K562 (cell line): Measurements from ENCODE around the gene GNL3. TPM values are rescaled to one million over a fixed set of nuclear protein-coding genes. Genes with fewer than 3 reads are reported as not detected.

Experiments used
- ATAC-seq: fragments of 200-7000 bp; cut with Tn5 transposase; 3 replicates; pipeline ENCODE4 v1.9.1; 2020; ENCODE audit warnings: moderate library complexity
- BruUV-seq: library from RNA; stranded (reverse); fragments of 400-500 nt; replicated peaks from 2 replicates; lab custom pipeline; 2021; lab: Mats Ljungman, UMichigan
- CTCF ChIA-PET: fragments of 300-600 bp; formaldehyde crosslinking; extraction: SDS; loops from one replicate; lab custom pipeline; 2021; ENCODE audit warnings: low intra/inter-chr PET ratio; lab: Yijun Ruan, JAX
- POLR2A ChIA-PET: fragments of 300-600, 350-650 bp; sonication (Branson Sonifier 250); formaldehyde crosslinking; extraction: SDS; loops from one replicate; lab custom pipeline; 2021; ENCODE audit warnings: antibody characterized with exemption, inconsistent platforms; lab: Yijun Ruan, JAX
- DNase-seq, 4 experiments: peaks; one replicate each; pipeline versions ENCODE4 v3.0.0 to v3.0.0-alpha.2; 2011 to 2018; ENCODE audit warnings: low spot score in 3 of 4, mixed read lengths in 3 of 4; ENCODE audit errors: extremely low read depth in 1 of 4
- FAIRE-seq: peaks from 2 replicates; lab custom pipeline; 2011; peaks lifted over from hg19 to GRCh38; lab: Jason Lieb, UNC
- H2AFZ ChIP-seq: 2 replicates; pipeline ENCODE4 v1.6.0; 2011; ENCODE audit warnings: low read depth, low read length, control low read depth, inconsistent platforms
- H3K27ac ChIP-seq: fragments of 200-600 bp; 3 replicates; pipeline ENCODE4 v1.8.0; 2011; ENCODE audit warnings: low read depth, mild to moderate bottlenecking, control low read depth, inconsistent platforms, low read length, moderate library complexity, mixed read lengths; ENCODE audit errors: extremely low read depth
- H3K27me3 ChIP-seq, 2 experiments: fragments of 300-600 bp in 1 of 2; 2 replicates in 1 of 2; 3 replicates in 1 of 2; pipeline versions ENCODE4 v1.6.0 to v1.8.0; 2011; ENCODE audit warnings: inconsistent platforms in 2 of 2, low read length in 2 of 2, mild to moderate bottlenecking in 1 of 2, mixed read lengths in 1 of 2, moderate library complexity in 1 of 2; ENCODE audit not compliant: control insufficient read depth in 2 of 2, insufficient read depth in 2 of 2
- H3K36me3 ChIP-seq: fragments of 300-600 bp; 3 replicates; pipeline ENCODE4 v1.8.0; 2011; ENCODE audit warnings: mild to moderate bottlenecking, low read length, inconsistent platforms; ENCODE audit not compliant: control insufficient read depth, insufficient read depth
- H3K4me1 ChIP-seq, 2 experiments: fragments of 200-600 bp in 1 of 2; replicated peaks in 1 of 2; 2 replicates in 1 of 2; 3 replicates in 1 of 2; pipeline versions ENCODE4 v1.5.1 to v1.8.0; 2011; ENCODE audit warnings: inconsistent platforms in 2 of 2, low read length in 2 of 2, mild to moderate bottlenecking in 1 of 2, mixed read lengths in 1 of 2, moderate library complexity in 1 of 2; ENCODE audit not compliant: control insufficient read depth in 2 of 2, insufficient read depth in 2 of 2
- H3K4me2 ChIP-seq: 2 replicates; pipeline ENCODE4 v1.6.1; 2011; ENCODE audit warnings: low read length, control low read depth, inconsistent platforms, mixed read lengths; ENCODE audit not compliant: insufficient read depth
- H3K4me3 ChIP-seq: fragments of 200-600 bp; sonication (generic), shearing (Covaris generic); 2 replicates; pipeline ENCODE4 v1.5.1; 2016; ENCODE audit warnings: control low read depth, inconsistent platforms
- H3K79me2 ChIP-seq: fragments of 200-600 bp; 3 replicates; pipeline ENCODE4 v1.8.0; 2011; ENCODE audit warnings: low read length, inconsistent platforms; ENCODE audit not compliant: control insufficient read depth, insufficient read depth
- H3K9ac ChIP-seq, 2 experiments: 2 replicates each; pipeline versions ENCODE4 v1.6.0 to v1.6.1; 2011; ENCODE audit warnings: low read depth in 2 of 2, low read length in 2 of 2, control low read depth in 1 of 2, inconsistent platforms in 1 of 2, mild to moderate bottlenecking in 1 of 2, mixed read lengths in 1 of 2; ENCODE audit not compliant: insufficient read depth in 1 of 2
- H3K9me1 ChIP-seq: one replicate; pipeline ENCODE4 v1.6.0; 2011; ENCODE audit warnings: inconsistent platforms, mild to moderate bottlenecking, low read length, moderate library complexity; ENCODE audit not compliant: control insufficient read depth, insufficient read depth
- H3K9me3 ChIP-seq: replicated peaks from 2 replicates; pipeline ENCODE4 v1.5.1; 2011; ENCODE audit warnings: low read depth, low read length, inconsistent platforms; ENCODE audit not compliant: control insufficient read depth, insufficient read depth
- H4K20me1 ChIP-seq: replicated peaks from 2 replicates; pipeline ENCODE4 v1.6.1; 2011; ENCODE audit warnings: low read length, inconsistent platforms, mixed read lengths; ENCODE audit not compliant: control insufficient read depth, insufficient read depth
- BRD4 ChIP-seq: fragments of 200-600 bp; sonication (generic); IDR thresholded peaks from 2 replicates; pipeline ENCODE4 v1.6.1; 2017; ENCODE audit warnings: inconsistent platforms
- C11orf30 ChIP-seq: fragments of 450-650 bp; IDR thresholded peaks from 2 replicates; pipeline ENCODE4 v1.6.1; 2016; ENCODE audit warnings: low read depth, mild to moderate bottlenecking
- CREB3L1 ChIP-seq: fragments of 450-650 bp; IDR thresholded peaks from 2 replicates; pipeline ENCODE4 v1.6.1; 2014; ENCODE audit warnings: low read depth, mild to moderate bottlenecking, moderate library complexity, borderline replicate concordance
- CTBP1 ChIP-seq: fragments of 450-650 bp; IDR thresholded peaks from 2 replicates; pipeline ENCODE4 v1.6.1; 2016; ENCODE audit warnings: borderline replicate concordance
- DNMT1 ChIP-seq: fragments of 450-650 bp; IDR thresholded peaks from 2 replicates; pipeline ENCODE4 v1.6.1; 2016; ENCODE audit warnings: antibody characterized with exemption, mild to moderate bottlenecking
- JUND ChIP-seq, 2 experiments: IDR thresholded peaks; 2 replicates in 1 of 2; 3 replicates in 1 of 2; pipeline ENCODE4 v1.6.1; 2011; ENCODE audit warnings: borderline replicate concordance in 2 of 2, low read depth in 2 of 2, low read length in 2 of 2, improper control_type of control experiment in 1 of 2, missing biosample characterization in 1 of 2, missing genetic modification characterization in 1 of 2, missing genetic modification reagents in 1 of 2
- MAFF ChIP-seq: IDR thresholded peaks from 2 replicates; pipeline ENCODE4 v1.6.1; 2012; ENCODE audit warnings: low read length, improper control_type of control experiment
- MAFG ChIP-seq: fragments of 450-650 bp; conservative IDR thresholded peaks from 2 replicates; pipeline ENCODE4 v1.6.1; 2016; ENCODE audit warnings: missing genetic modification characterization, missing compliant biosample characterization
- MAFK ChIP-seq: IDR thresholded peaks from 2 replicates; pipeline ENCODE4 v1.6.1; 2011; ENCODE audit warnings: low read length, improper control_type of control experiment
- MBD2 ChIP-seq: sonication (generic); IDR thresholded peaks from 2 replicates; pipeline ENCODE4 v1.6.1; 2016; ENCODE audit warnings: low read depth, borderline replicate concordance
- MCM5 ChIP-seq: fragments of 450-650 bp; IDR thresholded peaks from 2 replicates; pipeline ENCODE4 v1.6.1; 2016; ENCODE audit warnings: low read depth
- MYC ChIP-seq, 2 experiments: fragments of 250-450 bp in 1 of 2; sonication (Bioruptor Pico) in 1 of 2; IDR thresholded peaks; 2 replicates each; pipeline versions ENCODE4 v1.5.1 to v1.6.1; 2012 to 2021; ENCODE audit warnings: low read depth in 2 of 2, borderline replicate concordance in 1 of 2, improper control_type of control experiment in 1 of 2, low read length in 1 of 2, mild to moderate bottlenecking in 1 of 2, moderate library complexity in 1 of 2
- NFXL1 ChIP-seq: fragments of 450-650 bp; formaldehyde crosslinking; IDR thresholded peaks from 2 replicates; pipeline ENCODE4 v1.4.0; 2021; ENCODE audit warnings: mild to moderate bottlenecking
- NONO ChIP-seq, 2 experiments: fragments of 200-400 bp in 1 of 2; fragments of 450-650 bp in 1 of 2; formaldehyde crosslinking in 1 of 2; IDR thresholded peaks; 2 replicates each; pipeline ENCODE4 v1.6.1; 2017; ENCODE audit warnings: low read depth in 2 of 2, mild to moderate bottlenecking in 2 of 2, moderate library complexity in 2 of 2, low read length in 1 of 2
- POLR2AphosphoS2 ChIP-seq: IDR thresholded peaks from 2 replicates; pipeline ENCODE4 v1.6.1; 2012; ENCODE audit warnings: low read length, improper control_type of control experiment
- TAL1 ChIP-seq: fragments of 450-650 bp; IDR thresholded peaks from 2 replicates; pipeline ENCODE4 v1.6.1; 2016; ENCODE audit warnings: mild to moderate bottlenecking
- ZNF316 ChIP-seq: fragments of 450-650 bp; IDR thresholded peaks from 2 replicates; pipeline ENCODE4 v1.6.1; 2016
- ZNF395 ChIP-seq: fragments of 200-800 bp; sonication (Bioruptor generic); IDR thresholded peaks from 2 replicates; pipeline ENCODE4 v1.6.1; 2017; ENCODE audit warnings: missing genetic modification characterization, missing compliant biosample characterization
- ZNF584 ChIP-seq: fragments of 200-800 bp; sonication (Bioruptor generic); IDR thresholded peaks from 2 replicates; pipeline ENCODE4 v1.6.1; 2016; ENCODE audit warnings: low read depth, mild to moderate bottlenecking, missing genetic modification characterization, missing compliant biosample characterization
- WGBS: fragments of 100-300 bp; shearing (Covaris generic); methylation state at CpG from one replicate; pipeline ENCODE4 v1.1.6; 2016; ENCODE audit warnings: low coverage, mixed read lengths; ENCODE audit not compliant: insufficient coverage; ENCODE audit errors: missing lambda C conversion rate; 5-methylcytosine and 5-hydroxymethylcytosine counted together
- in situ Hi-C: fragments of 300-500 bp; cut with MboI; formaldehyde crosslinking; loops from 4 replicates; pipeline ENCODE4 v1.15.0; 2018; ENCODE audit warnings: inconsistent platforms, mixed read lengths
- intact Hi-C: fragments of 100-400 bp; cut with micrococcal nuclease; formaldehyde crosslinking; loops from 2 replicates; pipeline ENCODE4 v1.14.2; 2022
- polyA plus RNA-seq, 8 experiments: library from polyadenylated mRNA; depleted of rRNA in 4 of 8; stranded (reverse) in 5 of 8; unstranded in 3 of 8; fragments of >200 nt; fragmentation: Nextera tagmentation in 2 of 8; fragmentation: Illumina TruSeq in 1 of 8; extraction: Ambion mirVana in 2 of 8; extraction: Trizol in 1 of 8; gene quantifications; 2 replicates each; pipeline versions ENCODE4 v1.2.1 to v1.2.3, GENCODE V29; 2011 to 2014; ENCODE audit warnings: inconsistent platforms in 1 of 8, missing spikeins in 1 of 8
- total RNA-seq, 7 experiments: library from RNA; depleted of rRNA in 6 of 7; stranded (reverse); fragments of >200 nt in 6 of 7; fragmentation: Illumina TruSeq in 2 of 7; extraction: Trizol in 2 of 7; gene quantifications; 2 replicates each; pipeline versions ENCODE4 v1.2.1 to v1.2.3, GENCODE V29; 2011 to 2021; ENCODE audit warnings: low replicate concordance in 1 of 7
- TF ChIP-seq, protein P1 (sequence below): sonication (generic); formaldehyde crosslinking; IDR thresholded peaks from 2 replicates; pipeline ENCODE4 v1.8.0; 2022; ENCODE audit warnings: missing genetic modification reagents, mild to moderate bottlenecking, borderline replicate concordance

The GNL3 gene
- total and polyA plus RNA-seq, 9 of the 15 experiments (the other 6 are each of a cell fraction or from before 2014, with no cell fraction given): 132 to 313 (median 220) TPM

DNA sequence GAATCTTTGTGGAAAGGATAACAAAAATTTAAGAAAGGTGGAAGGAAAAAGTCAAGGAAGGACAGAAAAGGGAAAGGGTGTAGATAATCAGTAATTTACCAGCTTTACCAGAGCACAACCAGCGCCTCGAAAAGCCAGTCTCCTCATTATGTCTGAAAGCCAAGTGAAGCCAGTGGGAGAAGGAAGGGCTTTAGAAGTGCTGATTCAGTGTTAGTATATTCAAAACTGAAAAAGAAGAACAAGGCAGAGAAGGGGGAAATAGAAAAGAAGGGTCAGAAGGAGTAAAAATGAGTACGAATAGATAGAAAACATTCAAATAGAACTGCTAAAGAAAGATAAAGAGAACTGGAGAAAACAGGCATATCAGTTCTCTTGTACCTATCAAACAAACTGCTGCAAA lies 4.2 kb upstream of the GNL3 start:
- H3K4me3 ChIP-seq: no peak overlapping the region
- WGBS: 10% methylated on average over 3 of the region's 3 CpGs
- DNase-seq (no peak), FAIRE-seq (peak; percentile 32), ATAC-seq (no peak; the same call in 2 of the 3 replicates)
- H3K27me3 ChIP-seq: no peaks in the 10 kb centered on the region
- H3K27ac ChIP-seq: peak overlapping the region; percentile 55; the same call in 2 of the 3 replicates
- peaks cover 0 to 27% of the 10 kb centered on the region in 2 experiments; a peak in 2 of 5 replicates for H3K4me1 ChIP-seq
- peak overlapping the region in 1 of 2 experiments; percentile 24; a peak in 1 of 4 replicates for H3K9ac ChIP-seq
- H3K79me2 ChIP-seq: peaks cover 56% of the 10 kb centered on the region
- CTCF ChIA-PET: interaction anchor here (0.7 kb wide), 1 partner anchor 267 kb away, joined by 5 read pairs; no protein-coding TSS in a partner anchor
- no peaks in the 10 kb centered on the region for H3K9me1 ChIP-seq
- intact Hi-C loops: loop anchor here (5.0 to 10.0 kb wide), 2 partner anchors 199 to 227 kb away; partner anchors contain the start of genes NISCH and TNNC1
- BruUV-seq: no TSS peak
- H2AFZ ChIP-seq: peak overlapping the region; percentile 47; the same call in 1 of the 2 replicates
- H3K9me3 ChIP-seq: no peaks in the 10 kb centered on the region
- no peak overlapping the region for H3K4me2 ChIP-seq
- POLR2A ChIA-PET: interaction anchor here (0.7 kb wide), 1 partner anchor 144 kb away, joined by 3 read pairs; no protein-coding TSS in a partner anchor
- H3K36me3 ChIP-seq: peaks cover 42% of the 10 kb centered on the region
- no peaks in the 10 kb centered on the region for H4K20me1 ChIP-seq
- in situ Hi-C loops: no loop called here
- TF ChIP-seq TAL1 (0 out of 2 replicates have a peak, but pooled peaks have one; percentile 6), NFXL1 (CRISPR knock-in tag) (no peak), DNMT1 (no peak), POLR2AphosphoS2 (no peak), MYC (IDR thresholded peaks at IDR 0.05; ENCODE audit: low read depth, low read length) (no peak), MYC (CRISPR knock-in tag; IDR thresholded peaks at IDR 0.05; ENCODE audit: borderline replicate concordance, low read depth) (no peak), JUND (IDR thresholded peaks at IDR 0.05; ENCODE audit: borderline replicate concordance, low read depth, low read length) (no peak), JUND (tag; IDR thresholded peaks at IDR 0.05; ENCODE audit: borderline replicate concordance, low read depth, low read length) (no peak), ZNF584 (0 out of 2 replicates have a peak, but pooled peaks have one; percentile 26), MAFF (peak; percentile 36; the same call in 1 of the 2 replicates), MCM5 (no peak), CTBP1 (no peak), NONO (IDR thresholded peaks at IDR 0.05; ENCODE audit: low read depth in 2 of 2, low read length in 1 of 2) (no peak), ZNF316 (peak; percentile 90), MAFG (peak; percentile 48), CREB3L1 (no peak), BRD4 (no peak), ZNF395 (CRISPR knock-in tag) (no peak), C11orf30 (peak; percentile 87), MBD2 (no peak), MAFK (peak; percentile 15; the same call in 1 of the 2 replicates)
- TF ChIP-seq, protein P1, sequence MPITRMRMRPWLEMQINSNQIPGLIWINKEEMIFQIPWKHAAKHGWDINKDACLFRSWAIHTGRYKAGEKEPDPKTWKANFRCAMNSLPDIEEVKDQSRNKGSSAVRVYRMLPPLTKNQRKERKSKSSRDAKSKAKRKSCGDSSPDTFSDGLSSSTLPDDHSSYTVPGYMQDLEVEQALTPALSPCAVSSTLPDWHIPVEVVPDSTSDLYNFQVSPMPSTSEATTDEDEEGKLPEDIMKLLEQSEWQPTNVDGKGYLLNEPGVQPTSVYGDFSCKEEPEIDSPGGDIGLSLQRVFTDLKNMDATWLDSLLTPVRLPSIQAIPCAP: no peak
